A673 (cell line): Measurements from ENCODE around the gene TTC1.

Experiments
- CTCF ChIP-seq: fragments of 300-800, 200-600 bp; sonication (generic); conservative IDR thresholded peaks from 2 replicates; pipeline ENCODE4 v1.5.1; 2017; ENCODE audit warnings: low read depth, mild to moderate bottlenecking, antibody characterized with exemption, low read length, moderate library complexity, mixed read lengths
- EZH2 ChIP-seq: fragments of 200-600 bp; sonication (generic); IDR thresholded peaks from 2 replicates; pipeline ENCODE4 v1.6.1; 2017; ENCODE audit warnings: borderline replicate concordance, low read depth, mild to moderate bottlenecking, mixed read lengths, antibody characterized with exemption, low read length; ENCODE audit not compliant: poor library complexity, severe bottlenecking

DNA sequence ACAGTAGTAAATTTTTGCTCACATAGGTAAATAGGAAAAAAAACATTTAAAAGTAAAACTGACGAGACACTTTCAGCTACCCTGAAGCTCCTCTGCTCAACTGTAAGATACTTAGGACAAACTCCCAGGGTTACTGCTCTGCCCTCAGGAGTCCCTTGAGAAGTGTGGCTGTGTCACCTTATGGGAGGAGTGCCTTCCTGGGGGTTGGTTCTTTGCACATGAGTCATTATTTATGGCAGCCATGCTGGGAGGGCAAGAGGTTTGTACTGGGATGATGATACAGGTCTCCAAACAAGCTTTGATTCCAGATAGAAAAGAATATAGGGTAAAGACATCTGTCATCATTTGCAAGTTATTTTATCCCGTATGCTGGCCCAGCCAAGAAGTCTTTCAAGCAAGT is 45.9 kb downstream of the TTC1 start:
- TF ChIP-seq CTCF (no peak), EZH2 (no peak)
